ENCODE data around the gene DAB1. TPM values are rescaled to one million over a fixed set of nuclear protein-coding genes. Genes with fewer than 3 reads are reported as not detected.

The DAB1 gene
- total RNA-seq, 6 experiments from 2014 or later, result 0.13 to 1.2 (median 0.23) TPM

- Mint-ChIP-seq H3K36me3 (ENCODE audit: low read depth) (no peaks in the 10 kb centered on the region), H3K9me3 (peaks cover 4% of the 10 kb centered on the region; the same call in 1 of the 2 replicates), H3K4me1 (ENCODE audit: low read depth) (no peaks in the 10 kb centered on the region), H3K27me3 (ENCODE audit: insufficient read depth) (no peaks in the 10 kb centered on the region), H3K4me3 (no peak overlapping the region), H3K27ac (no peak overlapping the region)
- TF ChIP-seq CTCF (IDR thresholded peaks at IDR 0.05), result no peak
- DNase-seq, result no peak
These were observed 314.6 kb downstream of the DAB1 start for GRCh38 chr1:57109247-57109646.

- Mint-ChIP-seq H3K27me3 (ENCODE audit: insufficient read depth) (no peaks in the 10 kb centered on the region), H3K27ac (no peak overlapping the region), H3K36me3 (ENCODE audit: low read depth) (no peaks in the 10 kb centered on the region), H3K9me3 (peaks cover 4% of the 10 kb centered on the region; the same call in 1 of the 2 replicates), H3K4me1 (ENCODE audit: low read depth) (no peaks in the 10 kb centered on the region), H3K4me3 (no peak overlapping the region)
- DNase-seq, result no peak
- no peak for TF ChIP-seq CTCF (IDR thresholded peaks at IDR 0.05)
These were observed 317.6 kb downstream of the DAB1 start for GRCh38 chr1:57106296-57106695.

- no peaks in the 10 kb centered on the region for H3K36me3 Mint-ChIP-seq (ENCODE audit: low read depth)
- no peaks in the 10 kb centered on the region for H3K27me3 Mint-ChIP-seq (ENCODE audit: insufficient read depth)
- no peak for DNase-seq
- no peak for TF ChIP-seq CTCF (IDR thresholded peaks at IDR 0.05)
- no peak overlapping the region for H3K4me3 Mint-ChIP-seq
- H3K9me3 Mint-ChIP-seq, result no peaks in the 10 kb centered on the region
- H3K4me1 Mint-ChIP-seq (ENCODE audit: low read depth), result no peaks in the 10 kb centered on the region
- no peak overlapping the region for H3K27ac Mint-ChIP-seq
These were observed 321.1 kb downstream of the DAB1 start for GRCh38 chr1:57102561-57103326.

GRCh38 chr1:57101209-57101608 is 322.7 kb downstream of the DAB1 start:
- Mint-ChIP-seq H3K27me3 (ENCODE audit: insufficient read depth) (peaks cover 4% of the 10 kb centered on the region), H3K27ac (no peak overlapping the region), H3K36me3 (ENCODE audit: low read depth) (no peaks in the 10 kb centered on the region), H3K4me1 (ENCODE audit: low read depth) (no peaks in the 10 kb centered on the region), H3K9me3 (no peaks in the 10 kb centered on the region), H3K4me3 (no peak overlapping the region)
- DNase-seq, result no peak
- no peak for TF ChIP-seq CTCF (IDR thresholded peaks at IDR 0.05)

GRCh38 chr1:57094749-57095148 is 329.1 kb downstream of the DAB1 start:
- H3K4me1 Mint-ChIP-seq (ENCODE audit: low read depth), result no peaks in the 10 kb centered on the region
- no peak for TF ChIP-seq CTCF (IDR thresholded peaks at IDR 0.05)
- H3K9me3 Mint-ChIP-seq, result no peaks in the 10 kb centered on the region
- H3K27me3 Mint-ChIP-seq (ENCODE audit: insufficient read depth), result peaks cover 4% of the 10 kb centered on the region
- H3K27ac Mint-ChIP-seq, result no peak overlapping the region
- DNase-seq, result no peak
- no peak overlapping the region for H3K4me3 Mint-ChIP-seq
- no peaks in the 10 kb centered on the region for H3K36me3 Mint-ChIP-seq (ENCODE audit: low read depth)

Data from HFFc6 (cell line).